Mesothelial cell of epicardium (in vitro differentiated cells): ENCODE results near the gene CDKN2D. TPM values are rescaled to one million over a fixed set of nuclear protein-coding genes. Genes with fewer than 3 reads are reported as not detected.
"Not testable (repeated sequence)": the region's sequence is repeated elsewhere in the genome, so short reads cannot be mapped to it uniquely, and the experiment has no call there.

ENCODE experiments used
- DNase-seq, 2 experiments: peaks; one replicate each; pipeline ENCODE4 v3.0.0; 2021; ENCODE audit warnings: low spot score in 2 of 2; ENCODE audit not compliant: unreplicated experiment in 2 of 2
- H3K27ac Mint-ChIP-seq: 2 replicates; pipeline ENCODE4 v1.8.0; 2021; ENCODE audit warnings: mixed read lengths
- H3K27me3 Mint-ChIP-seq: 2 replicates; pipeline ENCODE4 v1.8.0; 2021; ENCODE audit warnings: low read depth, mixed read lengths
- H3K36me3 Mint-ChIP-seq: 2 replicates; pipeline ENCODE4 v1.8.0; 2021; ENCODE audit warnings: mixed read lengths
- H3K4me1 Mint-ChIP-seq: 2 replicates; pipeline ENCODE4 v1.8.0; 2021; ENCODE audit warnings: mixed read lengths
- H3K4me3 Mint-ChIP-seq: 2 replicates; pipeline ENCODE4 v1.8.0; 2021; ENCODE audit warnings: mild to moderate bottlenecking, moderate library complexity, mixed read lengths
- H3K9me3 Mint-ChIP-seq: 2 replicates; pipeline ENCODE4 v1.8.0; 2021; ENCODE audit warnings: mixed read lengths
- CTCF ChIP-seq: fragments of 200-600 bp; sonication (generic); IDR thresholded peaks from one replicate; pipeline ENCODE4 v1.5.0; 2021; ENCODE audit warnings: antibody characterized with exemption; ENCODE audit not compliant: unreplicated experiment
- total RNA-seq: library from RNA; stranded (reverse); gene quantifications from 3 replicates; pipeline ENCODE4 v1.2.1, GENCODE V29; 2021

Gene CDKN2D
- total RNA-seq, 1 donor from 2014 or later: 3.1 TPM

- Mint-ChIP-seq H3K36me3 (peaks cover 29% of the 10 kb centered on the region), H3K4me3 (no peak overlapping the region), H3K27me3 (no peaks in the 10 kb centered on the region), H3K27ac (no peak overlapping the region), H3K4me1 (no peaks in the 10 kb centered on the region), H3K9me3 (no peaks in the 10 kb centered on the region)
- TF ChIP-seq CTCF: no peak
- DNase-seq: no peak
Measured at GRCh38 chr19:10553087-10553667, 15.6 kb downstream of the CDKN2D start.

- H3K4me1 Mint-ChIP-seq: no peaks in the 10 kb centered on the region
- H3K27me3 Mint-ChIP-seq: no peaks in the 10 kb centered on the region
- H3K36me3 Mint-ChIP-seq: peaks cover 27% of the 10 kb centered on the region
- no peak overlapping the region for H3K4me3 Mint-ChIP-seq
- TF ChIP-seq CTCF: no peak
- no peak overlapping the region for H3K27ac Mint-ChIP-seq
- no peak for DNase-seq
- H3K9me3 Mint-ChIP-seq: no peaks in the 10 kb centered on the region
Measured at GRCh38 chr19:10552510-10553053, 16.2 kb downstream of the CDKN2D start.

GRCh38 chr19:10551698-10552301, 17.0 kb downstream of the CDKN2D start:
- H3K36me3 Mint-ChIP-seq: peaks cover 27% of the 10 kb centered on the region
- TF ChIP-seq CTCF: no peak
- H3K4me3 Mint-ChIP-seq: no peak overlapping the region
- no peaks in the 10 kb centered on the region for H3K27me3 Mint-ChIP-seq
- DNase-seq: no peak
- no peaks in the 10 kb centered on the region for H3K4me1 Mint-ChIP-seq
- H3K9me3 Mint-ChIP-seq: no peaks in the 10 kb centered on the region
- no peak overlapping the region for H3K27ac Mint-ChIP-seq

GRCh38 chr19:10551006-10551405, 17.8 kb downstream of the CDKN2D start:
- not testable (repeated sequence) for H3K27me3 Mint-ChIP-seq, H3K9me3 Mint-ChIP-seq, H3K27ac Mint-ChIP-seq, H3K4me1 Mint-ChIP-seq, DNase-seq, H3K4me3 Mint-ChIP-seq
- peaks cover 27% of the 10 kb centered on the region for H3K36me3 Mint-ChIP-seq

- H3K4me1 Mint-ChIP-seq: no peaks in the 10 kb centered on the region
- no peak overlapping the region for H3K27ac Mint-ChIP-seq
- no peak for TF ChIP-seq CTCF
- H3K9me3 Mint-ChIP-seq: no peaks in the 10 kb centered on the region
- no peaks in the 10 kb centered on the region for H3K27me3 Mint-ChIP-seq
- H3K36me3 Mint-ChIP-seq: peaks cover 27% of the 10 kb centered on the region
- no peak for DNase-seq
- H3K4me3 Mint-ChIP-seq: no peak overlapping the region
Measured at GRCh38 chr19:10550336-10550735, 18.4 kb downstream of the CDKN2D start.

- no peak overlapping the region for H3K27ac Mint-ChIP-seq
- H3K27me3 Mint-ChIP-seq: no peaks in the 10 kb centered on the region
- H3K4me1 Mint-ChIP-seq: peaks cover 3% of the 10 kb centered on the region
- no peak for TF ChIP-seq CTCF
- H3K9me3 Mint-ChIP-seq: no peaks in the 10 kb centered on the region
- no peak overlapping the region for H3K4me3 Mint-ChIP-seq
- peaks cover 28% of the 10 kb centered on the region for H3K36me3 Mint-ChIP-seq
- DNase-seq: no peak
Measured at GRCh38 chr19:10549733-10550132, 19.0 kb downstream of the CDKN2D start.
